Dermis lymphatic vessel endothelial cell (primary cell): Measurements from ENCODE around the gene DCT. TPM values are rescaled to one million over a fixed set of nuclear protein-coding genes. Genes with fewer than 3 reads are reported as not detected.

Experiments
- total RNA-seq: library from RNA; depleted of rRNA; stranded (reverse); fragments of >200 nt; gene quantifications from 2 replicates; pipeline ENCODE4 v1.2.1, GENCODE V29; 2014

The DCT gene
- total RNA-seq: not detected in 2 replicates

GRCh38 chr13:94479616-94480015 is at the start of gene DCT:
Gene DCT (minus strand): TSS chr13:94479682. CDS start chr13:94479255, 427 bp downstream.

Other genes starting within 250 kb of the DCT start
- 7.5 and 10.2 TPM in 2 replicates for gene TGDS, start 116.5 kb upstream of the DCT start, total RNA-seq
- gene GPR180, start 122.2 kb upstream of the DCT start, total RNA-seq: 7.7 and 8.9 TPM in 2 replicates
- gene SOX21, start 232.9 kb upstream of the DCT start, total RNA-seq: 0.76 and 3.5 TPM in 2 replicates